HK-2 (cell line): ENCODE data around the gene BRD4.

Source experiments
- DNase-seq: peaks from one replicate; pipeline ENCODE4 v3.0.0-alpha.2; 2018; ENCODE audit not compliant: unreplicated experiment

The BRD4 gene

DNA sequence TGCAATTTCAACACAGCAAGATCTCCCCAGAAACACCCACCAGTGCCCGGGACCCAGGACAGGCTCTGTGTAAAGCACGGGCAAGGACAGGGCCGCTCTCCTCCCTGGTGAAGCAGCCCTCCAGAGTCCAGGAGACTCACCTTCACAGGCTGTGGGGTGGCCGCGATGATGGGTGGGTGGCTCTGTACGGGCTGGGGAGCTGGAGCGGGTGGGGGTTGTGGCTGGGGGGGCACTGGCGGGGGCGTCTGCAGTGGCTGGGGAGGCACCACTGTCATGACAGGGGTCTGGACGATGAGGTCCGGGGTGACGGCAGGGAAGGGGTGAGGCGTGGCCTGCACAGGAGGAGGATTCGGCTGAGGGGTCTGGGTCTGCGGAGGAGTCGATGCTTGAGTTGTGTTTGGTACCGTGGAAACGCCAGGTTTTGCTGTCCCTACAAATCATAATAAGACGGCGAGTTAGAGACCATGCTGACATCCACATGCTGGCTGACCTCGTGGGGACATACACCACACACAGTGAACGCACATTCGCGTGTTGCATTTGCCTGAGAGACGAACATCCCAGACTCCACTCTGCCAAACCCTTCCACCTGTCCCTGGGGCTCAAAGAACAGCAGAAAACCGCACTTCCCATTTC, 67.0 kb downstream of the BRD4 start:
- DNase-seq = no peak

- DNase-seq = no peak
These were observed 67.5 kb downstream of the BRD4 start for GRCh38 chr19:15264933-15265206.

GRCh38 chr19:15264061-15264932, 68.0 kb downstream of the BRD4 start:
- peak; percentile 56 for DNase-seq

GRCh38 chr19:15263361-15263985, 68.9 kb downstream of the BRD4 start:
- no peak for DNase-seq

DNA sequence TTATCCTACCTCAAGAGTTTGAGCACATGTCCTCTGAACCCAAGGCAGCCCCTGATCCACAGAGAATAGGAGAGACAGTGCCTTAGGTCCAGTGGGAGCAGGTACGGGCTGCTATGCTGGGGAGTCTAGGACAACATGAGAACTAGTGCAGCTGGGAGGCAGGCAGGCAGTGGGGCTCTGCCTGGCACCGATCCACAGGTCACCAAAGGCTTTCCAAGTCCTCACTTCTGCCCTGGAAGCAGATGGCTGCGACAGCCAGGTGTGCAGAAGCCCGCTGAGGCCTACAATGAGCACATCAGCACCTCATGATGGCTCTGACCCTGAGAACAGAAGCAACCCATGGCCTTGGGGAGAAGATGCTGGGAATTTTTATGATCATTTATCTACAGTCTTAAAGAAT, 70.3 kb downstream of the BRD4 start:
- DNase-seq = no peak

- no peak for DNase-seq
These were observed 71.4 kb downstream of the BRD4 start for GRCh38 chr19:15260939-15261338.

DNA sequence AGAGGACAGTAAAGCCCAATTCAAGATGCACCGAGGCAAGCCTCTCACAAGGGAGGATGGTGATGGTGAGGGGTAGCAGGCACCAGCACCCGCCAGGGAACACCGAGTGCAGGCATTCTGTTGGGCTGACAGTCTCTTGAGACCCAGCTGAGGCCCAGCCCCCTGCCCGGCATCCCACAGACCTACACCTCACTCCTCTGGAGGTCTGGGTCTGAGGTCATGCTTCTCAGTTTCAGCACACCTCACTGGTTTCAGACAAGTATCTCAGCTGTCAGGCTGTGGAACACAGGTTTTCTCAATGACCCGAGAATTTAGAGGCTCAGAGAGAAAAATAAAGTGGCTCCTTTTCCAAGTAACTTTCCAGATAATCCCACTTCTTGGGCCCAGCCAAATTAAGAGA, 72.4 kb downstream of the BRD4 start:
- no peak for DNase-seq

DNA sequence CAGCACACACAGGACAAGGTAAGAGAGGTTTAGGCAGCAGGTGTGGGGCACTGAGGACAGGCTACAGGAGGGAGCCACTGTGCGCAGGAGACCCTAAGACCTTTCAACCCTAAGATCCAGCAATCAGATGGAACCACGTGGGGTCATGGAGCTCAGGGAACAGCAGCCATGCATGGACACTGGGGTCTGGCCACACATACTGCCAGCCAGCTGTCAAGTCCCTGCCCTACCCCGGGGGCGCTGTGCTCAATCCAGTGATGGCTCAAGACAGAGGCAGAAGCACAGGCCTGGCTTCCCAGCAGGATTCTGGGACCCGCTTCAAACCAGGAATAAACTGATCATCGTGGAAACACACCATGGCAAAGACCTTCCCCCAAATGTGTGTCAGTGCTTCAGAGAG, 74.6 kb downstream of the BRD4 start:
- no peak for DNase-seq

DNA sequence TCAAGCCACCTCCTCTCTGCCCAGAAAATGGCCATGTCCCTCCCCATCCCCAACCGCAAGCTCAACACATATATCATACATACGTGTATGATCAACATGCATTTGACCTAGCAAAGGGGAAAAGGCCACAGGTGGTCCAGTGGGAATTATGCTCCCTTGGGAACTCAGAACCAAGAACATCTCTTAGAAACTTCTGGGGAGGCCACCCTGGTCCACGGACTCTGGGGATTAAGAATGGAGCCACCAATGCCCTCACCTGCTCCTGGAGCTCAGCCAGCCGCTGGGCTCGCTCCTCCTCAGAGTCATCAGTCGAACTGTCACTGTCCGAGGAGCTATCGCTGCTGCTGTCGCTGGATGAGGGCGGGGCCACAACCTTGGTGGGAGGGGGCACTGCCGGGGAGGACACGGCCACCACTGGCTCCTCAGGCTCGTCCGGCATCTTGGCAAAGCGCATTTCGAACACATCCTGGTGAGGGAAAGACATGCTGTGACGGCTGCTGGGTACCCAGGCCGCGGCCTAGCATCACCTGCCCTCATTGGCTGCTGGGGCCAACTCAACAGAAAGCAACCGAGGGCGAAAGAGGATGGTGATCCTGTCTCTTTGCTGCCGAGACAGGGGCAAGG, 75.5 kb downstream of the BRD4 start:
- DNase-seq = no peak

- DNase-seq = no peak
These were observed 76.9 kb downstream of the BRD4 start for GRCh38 chr19:15255359-15255990.

DNA sequence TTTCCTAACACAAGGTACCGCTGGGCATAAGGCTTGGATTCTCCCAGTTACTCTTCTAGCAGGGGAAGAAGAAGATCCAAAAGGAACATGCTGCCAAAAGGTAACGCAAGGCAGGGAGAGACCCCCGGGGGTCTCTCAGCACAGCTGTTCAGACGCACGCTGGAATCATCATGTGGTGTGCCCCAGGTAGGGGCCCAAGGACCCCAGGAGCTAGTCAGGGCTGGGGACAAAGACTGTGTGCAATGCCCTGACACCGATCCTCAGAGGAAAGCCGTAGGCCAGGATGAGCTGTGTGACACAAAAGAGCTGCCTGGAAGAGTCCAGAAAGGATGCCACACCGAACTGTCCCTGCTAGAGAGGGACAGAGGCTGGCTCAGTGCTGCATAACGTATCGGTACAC, 77.8 kb downstream of the BRD4 start:
- no peak for DNase-seq

DNA sequence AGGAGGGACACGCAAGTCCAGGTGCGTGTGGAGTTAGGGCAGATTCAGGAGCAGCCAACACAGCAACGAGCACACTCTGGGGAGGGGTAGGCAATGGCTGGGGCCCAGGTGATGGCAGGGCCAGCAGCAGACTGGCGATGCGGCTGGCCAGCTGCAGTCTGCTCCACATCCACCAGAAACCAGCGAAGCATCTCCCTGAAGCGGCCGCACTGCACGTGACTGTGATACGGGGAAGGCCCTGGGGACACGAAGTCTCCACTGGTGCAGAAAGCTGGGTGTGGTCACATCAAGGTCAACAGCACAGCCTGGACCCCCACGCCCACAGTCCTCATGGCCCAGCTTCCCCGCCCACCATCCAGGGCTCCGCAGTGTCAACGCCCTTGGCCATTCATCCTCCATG, 78.8 kb downstream of the BRD4 start:
- no peak for DNase-seq

GRCh38 chr19:15253061-15253460, 79.3 kb downstream of the BRD4 start:
- DNase-seq = no peak

- no peak for DNase-seq
These were observed 79.8 kb downstream of the BRD4 start for GRCh38 chr19:15252398-15253018.

DNA sequence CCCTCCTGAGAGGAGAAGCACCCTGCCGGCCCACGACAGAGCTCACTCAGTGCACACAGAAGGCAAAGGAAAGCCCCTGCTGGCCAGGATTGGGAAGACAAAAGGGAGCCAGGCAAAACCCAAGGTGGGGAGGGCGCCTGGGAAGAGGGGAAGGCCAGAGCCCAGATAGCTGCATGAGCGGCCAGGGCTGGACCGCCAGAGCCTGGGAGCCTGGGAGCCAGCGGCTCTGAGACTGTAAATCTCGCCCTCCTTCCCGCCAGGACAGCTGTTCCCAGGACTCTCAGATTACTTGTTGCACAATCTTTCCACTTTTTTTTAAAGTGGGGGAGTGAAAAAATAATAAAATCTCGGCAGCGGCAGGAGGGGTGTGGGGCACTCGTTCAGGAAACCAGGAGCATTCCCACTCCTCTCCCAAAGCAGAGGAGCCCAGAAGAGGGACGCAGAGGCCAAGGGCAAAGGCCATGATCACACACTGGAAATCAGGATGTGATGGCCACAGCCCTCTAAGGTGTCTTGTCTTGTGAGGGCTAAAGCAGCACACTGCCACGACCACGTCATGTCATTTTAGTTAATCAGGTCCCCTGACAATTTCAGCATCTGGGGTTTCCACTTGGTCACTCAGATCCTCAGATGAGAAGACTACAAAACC, 80.5 kb downstream of the BRD4 start:
- DNase-seq = peak; percentile 55

DNA sequence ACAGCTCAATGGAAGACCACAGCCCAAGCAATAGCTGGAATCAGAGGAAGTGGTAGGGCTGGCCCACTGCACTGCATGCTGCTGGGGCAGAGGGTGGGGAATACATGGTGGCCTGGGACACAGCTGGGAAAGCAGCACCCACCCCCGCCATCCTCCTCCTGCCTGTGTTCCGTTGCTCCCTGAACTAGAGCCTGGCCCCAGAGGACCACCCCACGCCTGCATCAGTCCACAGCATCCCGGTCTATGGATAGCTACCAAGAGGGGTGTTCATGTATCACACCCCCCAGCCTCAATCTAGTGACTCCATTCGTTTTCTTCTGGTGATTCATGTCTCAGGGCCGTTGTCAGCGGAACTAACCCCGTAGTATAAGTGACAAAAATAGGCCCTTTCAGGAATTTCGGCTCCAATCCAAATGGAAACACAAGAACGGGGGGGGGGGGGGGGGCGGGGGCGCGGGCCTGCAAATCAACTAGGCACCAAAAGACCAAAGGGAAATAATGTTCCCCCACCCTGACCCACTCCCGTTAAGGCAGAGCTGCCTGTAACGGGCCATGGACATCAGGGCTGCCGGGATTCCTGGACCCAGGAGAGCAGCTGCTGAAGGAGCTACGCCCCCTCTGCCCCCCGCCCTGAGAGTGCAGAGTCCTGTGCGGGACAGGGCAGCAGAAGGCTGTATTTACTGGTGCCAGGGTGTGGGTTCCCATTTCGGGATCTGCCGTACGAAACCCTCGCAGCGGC, 81.2 kb downstream of the BRD4 start:
- no peak for DNase-seq

- no peak for DNase-seq
These were observed 81.7 kb downstream of the BRD4 start for GRCh38 chr19:15250640-15250993.

DNA sequence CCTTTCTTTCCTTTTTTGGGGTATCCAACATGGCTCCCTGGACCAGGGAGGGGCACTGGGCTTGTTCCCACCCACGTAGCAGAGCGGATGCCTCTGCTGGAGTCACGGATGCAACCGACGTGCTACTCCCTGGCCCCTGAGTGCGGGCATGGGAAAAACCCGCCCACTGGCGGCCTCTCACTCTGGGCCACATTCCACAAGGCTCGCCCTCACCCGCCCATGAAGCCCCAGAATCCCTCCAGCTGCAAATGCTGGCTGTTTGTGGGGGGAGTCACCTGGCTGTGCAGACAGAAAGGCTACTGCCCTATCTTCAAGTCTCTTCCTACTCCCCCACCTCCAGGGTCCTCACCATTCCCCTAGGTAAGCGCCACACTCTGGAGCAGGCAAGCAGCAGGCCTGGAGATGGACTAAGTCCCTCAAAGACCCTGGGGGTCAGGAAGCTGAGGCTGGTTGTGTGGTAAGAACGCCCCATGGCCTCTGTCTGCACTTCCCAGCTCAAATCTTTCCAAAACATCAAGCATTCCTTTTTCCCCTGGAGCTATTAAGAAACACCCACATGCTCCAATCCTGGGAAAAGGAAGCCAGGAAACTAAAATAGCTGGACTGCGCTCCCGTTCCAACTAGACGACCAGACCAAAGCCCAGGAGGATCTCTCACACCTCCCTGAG, 82.2 kb downstream of the BRD4 start:
- no peak for DNase-seq

- no peak for DNase-seq
These were observed 82.8 kb downstream of the BRD4 start for GRCh38 chr19:15249528-15249874.
